ENCODE results near the gene PALS1. TPM values are rescaled to one million over a fixed set of nuclear protein-coding genes. Genes with fewer than 3 reads are reported as not detected.

PALS1 gene
- 10 to 100 TPM; 26.0 to 29.6 TPM for total RNA-seq
- polyA plus RNA-seq (2013, experiment 1 of 2) = 21.4 TPM
- 20.3 TPM for polyA plus RNA-seq (2013, experiment 2 of 2)
- long read RNA-seq, experiment 1, full-length matches to known transcripts = 3 of 13 reads
- long read RNA-seq, experiment 1, partial matches to known transcripts = 6 of 13 reads
- long read RNA-seq, experiment 1, other reads (novel, unspliced or antisense) = 4 of 13 reads
- long read RNA-seq, experiment 2, full-length matches to known transcripts = 31 of 47 reads
- long read RNA-seq, experiment 2, partial matches to known transcripts = 9 of 47 reads
- long read RNA-seq, experiment 2, other reads (novel, unspliced or antisense) = 7 of 47 reads
- long read RNA-seq, experiment 3, full-length matches to known transcripts = 33 of 62 reads
- long read RNA-seq, experiment 3, partial matches to known transcripts = 19 of 62 reads
- long read RNA-seq, experiment 3, other reads (novel, unspliced or antisense) = 10 of 62 reads
- long read RNA-seq, experiment 4, partial matches to known transcripts = 8 of 13 reads
- long read RNA-seq, experiment 4, other reads (novel, unspliced or antisense) = 5 of 13 reads

- peaks cover 26% of the 10 kb centered on the region for H3K27me3 Mint-ChIP-seq (ENCODE audit: insufficient read depth)
- H3K27me3 ChIP-seq (ENCODE audit: control insufficient read depth, insufficient read depth, low read length, poor library complexity, severe bottlenecking) = peaks cover 31% of the 10 kb centered on the region
Measured at GRCh38 chr14:67241411-67242167, at the start of gene PALS1. Gene PALS1, plus strand, starts transcription at chr14:67241435. Its CDS starts 37,736 bp downstream, at chr14:67279171.

GRCh38 chr14:67191768-67192290 is 49.4 kb upstream of the PALS1 start:
- 88 to 92% methylated on average over 6 to 8 of the region's 8 CpGs for WGBS, 2 experiments (ENCODE audit: insufficient coverage in 1 of 2, insufficient read length in 1 of 2)
- H3K27ac Mint-ChIP-seq = no peak overlapping the region

More at GRCh38 chr14:67241411-67242167, at the start of gene PALS1:
- no peak for TF ChIP-seq CTCF (conservative IDR thresholded peaks at IDR 0.05)
- H3K9me3 ChIP-seq (ENCODE audit: control insufficient read depth, low read length) = peaks cover 10% of the 10 kb centered on the region
- peak within 1 kb of the TSS; percentile 99 for H3K4me3 ChIP-seq (ENCODE audit: low read length)
- peaks cover 4% of the 10 kb centered on the region for H3K36me3 ChIP-seq (ENCODE audit: control insufficient read depth, insufficient read depth, low read length)
- H3K4me1 ChIP-seq (ENCODE audit: control insufficient read depth, insufficient read depth, low read length) = no peaks in the 10 kb centered on the region
- no peak for DNase-seq
- H3K9ac ChIP-seq (ENCODE audit: extremely low read depth, low read length, poor library complexity, severe bottlenecking) = peak within 1 kb of the TSS; percentile 96
- 0% methylated on average over 24 to 64 of the region's 64 CpGs for WGBS, 2 experiments (ENCODE audit: insufficient coverage in 1 of 2, insufficient read length in 1 of 2)
- peaks cover 3% of the 10 kb centered on the region for H3K36me3 Mint-ChIP-seq (ENCODE audit: low read depth)
- peak within 1 kb of the TSS; percentile 99 for H3K27ac ChIP-seq (ENCODE audit: low read depth, low read length)
- peaks cover 9% of the 10 kb centered on the region for H3K9me3 Mint-ChIP-seq
- H3K4me3 Mint-ChIP-seq = peak within 1 kb of the TSS; percentile 76
- peak within 1 kb of the TSS; percentile 97 for H3K27ac Mint-ChIP-seq
- H3K4me1 Mint-ChIP-seq = peaks cover 7% of the 10 kb centered on the region

More at GRCh38 chr14:67191768-67192290, 49.4 kb upstream of the PALS1 start:
- Mint-ChIP-seq H3K4me1 (peaks cover 3% of the 10 kb centered on the region), H3K36me3 (ENCODE audit: low read depth) (no peaks in the 10 kb centered on the region), H3K9me3 (no peaks in the 10 kb centered on the region), H3K4me3 (no peak overlapping the region), H3K27me3 (ENCODE audit: insufficient read depth) (peaks cover 2% of the 10 kb centered on the region)
- Histone ChIP-seq H3K27ac (ENCODE audit: low read depth, low read length) (no peak overlapping the region), H3K4me3 (ENCODE audit: low read length) (no peak overlapping the region), H3K9me3 (ENCODE audit: control insufficient read depth, low read length) (no peaks in the 10 kb centered on the region), H3K9ac (ENCODE audit: extremely low read depth, low read length, poor library complexity, severe bottlenecking) (no peak overlapping the region), H3K4me1 (ENCODE audit: control insufficient read depth, insufficient read depth, low read length) (no peaks in the 10 kb centered on the region), H3K27me3 (ENCODE audit: control insufficient read depth, insufficient read depth, low read length, poor library complexity, severe bottlenecking) (no peaks in the 10 kb centered on the region), H3K36me3 (ENCODE audit: control insufficient read depth, insufficient read depth, low read length) (no peaks in the 10 kb centered on the region)
- no peak for TF ChIP-seq CTCF (conservative IDR thresholded peaks at IDR 0.05)
- no peak for DNase-seq
